ENCODE measurements around the gene EFCAB12. TPM values are rescaled to one million over a fixed set of nuclear protein-coding genes. Genes with fewer than 3 reads are reported as not detected.

The EFCAB12 gene
- total RNA-seq, 3 donors from 2014 or later (not counting 1 experiment from before 2014, with no cell fraction given) = 0.94 to 3.3 (median 1.4) TPM

- Histone ChIP-seq H3K4me1 (ENCODE audit: control insufficient read depth, insufficient read depth, low read length) (no peaks in the 10 kb centered on the region), H3K27ac (ENCODE audit: low read length) (no peak overlapping the region), H3K27me3 (ENCODE audit: control insufficient read depth, insufficient read depth, low read length) (no peaks in the 10 kb centered on the region), H3K9me3 (ENCODE audit: control insufficient read depth, insufficient read depth, low read length) (no peaks in the 10 kb centered on the region), H3K4me3 (ENCODE audit: low read length) (no peak overlapping the region), H3K36me3 (ENCODE audit: control insufficient read depth, insufficient read depth, low read length) (peaks cover 13% of the 10 kb centered on the region)
- Mint-ChIP-seq H3K4me1 (no peaks in the 10 kb centered on the region), H3K9me3 (no peaks in the 10 kb centered on the region), H3K27ac (no peak overlapping the region), H3K4me3 (no peak overlapping the region), H3K27me3 (ENCODE audit: low read depth in 2 of 2) (no peaks in the 10 kb centered on the region), H3K36me3 (peaks cover 5% of the 10 kb centered on the region)
- WGBS (ENCODE audit: insufficient coverage) = 77% methylated on average over 6 of the region's 6 CpGs
- peak; percentile 79 to 91 (median 91) for ATAC-seq
- peak; percentile 49 for TF ChIP-seq CTCF (IDR thresholded peaks at IDR 0.05)
- peak in 1 of 2 donors; percentile 69 for DNase-seq
- intact Hi-C loops (cut with micrococcal nuclease) = no loop called here
These were observed 45.1 kb downstream of the EFCAB12 start for GRCh38 chr3:129383292-129383860.

GRCh38 chr3:129382366-129382765 is 46.1 kb downstream of the EFCAB12 start:
- intact Hi-C loops (cut with micrococcal nuclease) = no loop called here
- no peaks in the 10 kb centered on the region for H3K9me3 Mint-ChIP-seq
- H3K4me3 Mint-ChIP-seq = no peak overlapping the region
- no peak for TF ChIP-seq CTCF (IDR thresholded peaks at IDR 0.05)
- H3K27me3 Mint-ChIP-seq (ENCODE audit: low read depth in 2 of 2) = no peaks in the 10 kb centered on the region
- H3K4me1 Mint-ChIP-seq = no peaks in the 10 kb centered on the region
- no peaks in the 10 kb centered on the region for H3K36me3 Mint-ChIP-seq
- H3K4me1 ChIP-seq (ENCODE audit: control insufficient read depth, insufficient read depth, low read length) = no peaks in the 10 kb centered on the region
- H3K27ac Mint-ChIP-seq = no peak overlapping the region
- ATAC-seq (no peak), DNase-seq (no peak)
- no peak overlapping the region for H3K4me3 ChIP-seq (ENCODE audit: low read length)
- H3K27me3 ChIP-seq (ENCODE audit: control insufficient read depth, insufficient read depth, low read length) = no peaks in the 10 kb centered on the region
- no peaks in the 10 kb centered on the region for H3K9me3 ChIP-seq (ENCODE audit: control insufficient read depth, insufficient read depth, low read length)
- H3K27ac ChIP-seq (ENCODE audit: low read length) = no peak overlapping the region
- WGBS (ENCODE audit: insufficient coverage) = 89% methylated on average over 2 of the region's 2 CpGs
- H3K36me3 ChIP-seq (ENCODE audit: control insufficient read depth, insufficient read depth, low read length) = peaks cover 6% of the 10 kb centered on the region

DNA sequence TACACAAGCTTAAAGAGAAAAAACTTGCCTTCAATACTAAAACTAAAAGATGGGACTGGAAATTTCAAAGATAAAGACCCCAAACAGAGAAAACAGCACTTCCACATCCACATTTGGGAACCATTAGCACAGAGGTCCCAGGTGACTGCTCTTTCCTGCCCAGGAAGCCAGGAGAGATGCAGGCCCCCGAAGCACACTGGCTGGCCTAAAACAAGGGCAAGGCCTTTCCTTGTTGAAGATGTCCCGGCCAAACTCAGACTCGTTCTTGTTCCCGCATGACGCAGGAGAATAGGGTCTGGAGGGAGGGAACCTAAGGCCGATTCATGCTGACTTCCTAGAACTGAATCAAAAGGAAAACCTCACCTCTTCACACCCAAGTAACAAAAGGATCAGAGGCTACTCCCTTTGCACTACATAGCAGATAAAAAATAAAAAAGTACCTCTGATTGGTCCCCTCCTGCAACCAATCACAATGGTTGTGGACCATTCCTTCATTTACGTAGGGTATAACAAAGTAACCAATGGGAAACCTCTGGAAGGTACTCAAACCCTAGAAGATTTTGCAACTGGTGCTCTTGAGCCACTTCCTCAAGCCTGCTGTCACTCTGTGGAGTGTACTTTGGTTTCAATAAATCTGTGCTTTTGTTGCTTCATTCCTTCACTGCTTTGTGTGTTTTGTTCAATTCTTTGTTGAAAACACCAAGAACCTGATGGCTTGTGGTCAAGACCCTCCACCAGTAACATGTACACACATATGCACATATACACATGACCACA is 48.7 kb downstream of the EFCAB12 start:
- Mint-ChIP-seq H3K27ac (no peak overlapping the region), H3K4me1 (no peaks in the 10 kb centered on the region), H3K4me3 (no peak overlapping the region), H3K9me3 (no peaks in the 10 kb centered on the region), H3K27me3 (ENCODE audit: low read depth in 2 of 2) (no peaks in the 10 kb centered on the region), H3K36me3 (no peaks in the 10 kb centered on the region)
- WGBS (ENCODE audit: insufficient coverage) = 93% methylated on average over 7 of the region's 7 CpGs
- no peak for TF ChIP-seq CTCF (IDR thresholded peaks at IDR 0.05)
- Histone ChIP-seq H3K27me3 (ENCODE audit: control insufficient read depth, insufficient read depth, low read length) (no peaks in the 10 kb centered on the region), H3K9me3 (ENCODE audit: control insufficient read depth, insufficient read depth, low read length) (no peaks in the 10 kb centered on the region), H3K27ac (ENCODE audit: low read length) (no peak overlapping the region), H3K4me3 (ENCODE audit: low read length) (no peak overlapping the region), H3K36me3 (ENCODE audit: control insufficient read depth, insufficient read depth, low read length) (no peaks in the 10 kb centered on the region), H3K4me1 (ENCODE audit: control insufficient read depth, insufficient read depth, low read length) (no peaks in the 10 kb centered on the region)
- DNase-seq = no peak
- intact Hi-C loops (cut with micrococcal nuclease) = no loop called here
- ATAC-seq = no peak

Measured in natural killer cell (primary cell).